Pancreas (tissue), 10 donors: ENCODE data around the gene MACROD2. TPM values are rescaled to one million over a fixed set of nuclear protein-coding genes. Genes with fewer than 3 reads are reported as not detected.
A peak's percentile ranks its signal among the peaks of the same experiment; 100 is the strongest.

ENCODE experiments used
- ATAC-seq, 4 donors: fragments of 200-7000 bp; cut with Tn5 transposase; one replicate each; pipeline versions ENCODE4 v1.8.0 to v1.9.1; 2020; ENCODE audit warnings: mild to moderate bottlenecking in 4 of 4, moderate library complexity in 4 of 4
- DNase-seq, 6 donors: peaks; one replicate each; pipeline ENCODE4 v3.0.0-alpha.2; 2020
- FAIRE-seq: peaks from 2 replicates; lab custom pipeline; 2012; peaks lifted over from hg19 to GRCh38; lab: Jason Lieb, UNC
- H3K27ac ChIP-seq, 4 donors: fragments of 200-600 bp; sonication (generic); 1 replicate in 3 of 4; 2 replicates in 1 of 4; pipeline versions ENCODE4 v1.5.0 to v1.8.0; 2020
- H3K27me3 ChIP-seq, 4 donors: fragments of 200-600 bp; one replicate each; pipeline ENCODE4 v1.8.0; 2021
- H3K36me3 ChIP-seq, 3 donors: fragments of 200-600 bp; sonication (generic) in 1 of 3; one replicate each; pipeline versions ENCODE4 v1.5.0 to v1.8.0; 2020 to 2021
- H3K4me1 ChIP-seq, 3 donors: fragments of 200-600 bp; one replicate each; pipeline ENCODE4 v1.8.0; 2021
- H3K4me3 ChIP-seq, 4 donors: fragments of 200-600 bp; sonication (generic) in 2 of 4; one replicate each; pipeline versions ENCODE4 v1.5.0 to v1.8.0; 2020 to 2021
- H3K9me3 ChIP-seq, 4 donors: fragments of 200-600 bp; one replicate each; pipeline ENCODE4 v1.8.0; 2021
- WGBS, 2 donors: extraction: QIAGEN DNeasy Blood & Tissue Kit; methylation state at CpG; one replicate each; pipeline ENCODE4 v1.1.7; 2013; 5-methylcytosine and 5-hydroxymethylcytosine counted together
- intact Hi-C, 3 donors: fragments of 100-400 bp; cut with DNase I; formaldehyde crosslinking; loops; one replicate each; pipeline versions ENCODE4 v1.11.1 to v1.14.2; 2022
- polyA plus RNA-seq, 2 donors: library from polyadenylated mRNA; stranded (reverse); fragments of 200-250 nt; gene quantifications; one replicate each; pipeline ENCODE4 v1.2.3, GENCODE V29; 2013
- total RNA-seq, 6 donors: library from RNA; stranded (reverse); fragmentation: NEBNext Ultra II Directional in 4 of 6; extraction: Animal tissue kit (Norgen Biotek cat#: 25700) in 4 of 6; gene quantifications; one replicate each; pipeline versions ENCODE4 v1.2.1 to v1.2.4, GENCODE V29; 2021 to 2023
- TF ChIP-seq, protein P1 (sequence below), 4 donors: fragments of 200-600 bp; sonication (generic) in 3 of 4; IDR thresholded peaks; one replicate each; pipeline versions ENCODE4 v1.5.0 to v1.8.0; 2021; ENCODE audit warnings: antibody characterized with exemption in 4 of 4
- donor health status: healthy with polysubstance abuse.
- donor health status: DM: no; HTN: no; CAD: no; lungs with moderate emphysema.
- donor health status: DM: no; HTN: no; CAD: no.
- donor health status: control.
- donor health status: control.
- donor health status: Bipolar disorder and iron deficiency.
- donor health status: DM: yes; HTN: yes; CAD: no.
- donor health status: DM: no; HTN: no; CAD: no.
- donor health status: DM: no; HTN: no; CAD: no.
- donor health status: DM: yes; HTN: yes; CAD: no.

MACROD2 gene
- total and polyA plus RNA-seq, 8 donors, result 1.7 to 4.9 (median 2.7) TPM

DNA sequence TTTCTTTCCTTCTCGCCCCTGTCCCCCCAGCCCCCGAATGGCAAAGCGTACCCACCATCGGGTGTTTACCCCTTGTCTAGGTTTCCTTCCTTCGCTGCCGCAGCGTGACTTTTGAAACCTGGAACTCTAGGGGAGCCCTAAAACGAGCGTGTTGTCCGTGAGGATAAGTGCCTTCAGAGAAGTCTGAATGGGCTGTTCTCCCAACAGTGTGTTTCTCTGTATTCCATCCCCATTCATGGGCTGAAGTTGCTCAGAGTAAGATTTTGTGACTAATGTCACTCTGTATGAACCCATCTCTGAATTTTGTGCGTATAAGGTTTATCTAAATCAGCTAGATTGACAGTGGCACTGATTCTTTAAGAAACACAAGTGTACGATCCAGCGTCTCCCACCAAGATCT is 949 bp downstream of the MACROD2 start:
- no peak for FAIRE-seq
- peak in 2 of 4 donors; percentile 5 to 8 for ATAC-seq
- peaks cover 0 to 4% (median 0%) of the 10 kb centered on the region in 3 donors for H3K4me1 ChIP-seq
- H3K27ac ChIP-seq, result peak overlapping the region; percentile 58 to 89 (median 80)
- WGBS, 2 donors, result 1 to 3% methylated on average over 12 to 13 of the region's 13 CpGs
- no peaks in the 10 kb centered on the region for H3K27me3 ChIP-seq
- no peak for DNase-seq
- H3K36me3 ChIP-seq, result no peaks in the 10 kb centered on the region
- intact Hi-C loops, result no loop called here
- no peaks in the 10 kb centered on the region for H3K9me3 ChIP-seq
- peak overlapping the region; percentile 69 to 83 (median 78) for H3K4me3 ChIP-seq
- TF ChIP-seq, protein P1, sequence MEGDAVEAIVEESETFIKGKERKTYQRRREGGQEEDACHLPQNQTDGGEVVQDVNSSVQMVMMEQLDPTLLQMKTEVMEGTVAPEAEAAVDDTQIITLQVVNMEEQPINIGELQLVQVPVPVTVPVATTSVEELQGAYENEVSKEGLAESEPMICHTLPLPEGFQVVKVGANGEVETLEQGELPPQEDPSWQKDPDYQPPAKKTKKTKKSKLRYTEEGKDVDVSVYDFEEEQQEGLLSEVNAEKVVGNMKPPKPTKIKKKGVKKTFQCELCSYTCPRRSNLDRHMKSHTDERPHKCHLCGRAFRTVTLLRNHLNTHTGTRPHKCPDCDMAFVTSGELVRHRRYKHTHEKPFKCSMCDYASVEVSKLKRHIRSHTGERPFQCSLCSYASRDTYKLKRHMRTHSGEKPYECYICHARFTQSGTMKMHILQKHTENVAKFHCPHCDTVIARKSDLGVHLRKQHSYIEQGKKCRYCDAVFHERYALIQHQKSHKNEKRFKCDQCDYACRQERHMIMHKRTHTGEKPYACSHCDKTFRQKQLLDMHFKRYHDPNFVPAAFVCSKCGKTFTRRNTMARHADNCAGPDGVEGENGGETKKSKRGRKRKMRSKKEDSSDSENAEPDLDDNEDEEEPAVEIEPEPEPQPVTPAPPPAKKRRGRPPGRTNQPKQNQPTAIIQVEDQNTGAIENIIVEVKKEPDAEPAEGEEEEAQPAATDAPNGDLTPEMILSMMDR (IDR thresholded peaks at IDR 0.05), result no peak

DNA sequence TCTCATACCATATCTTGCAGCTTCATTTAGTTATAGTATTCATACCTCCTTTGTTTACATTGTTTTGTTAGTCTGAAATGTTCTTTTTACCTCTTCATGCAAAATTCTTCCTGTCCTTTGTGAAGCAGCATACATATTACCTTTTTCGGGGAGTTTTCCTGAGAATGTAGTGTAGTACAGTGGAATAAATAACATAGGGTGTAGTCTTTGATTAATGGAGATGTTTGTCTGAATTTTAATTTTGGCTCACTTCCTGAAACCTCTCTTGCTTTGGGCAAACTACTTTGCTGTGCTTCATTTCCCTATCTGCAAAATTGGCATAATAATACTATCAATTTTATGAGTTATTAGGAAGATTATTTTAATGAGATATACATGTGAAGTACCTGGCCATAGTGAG is 5.6 kb downstream of the MACROD2 start:
- no peaks in the 10 kb centered on the region for H3K36me3 ChIP-seq
- FAIRE-seq (no peak), ATAC-seq (no peak), DNase-seq (no peak)
- intact Hi-C loops, result no loop called here
- no peaks in the 10 kb centered on the region for H3K27me3 ChIP-seq
- H3K9me3 ChIP-seq, result no peaks in the 10 kb centered on the region
- no peak overlapping the region for H3K4me3 ChIP-seq
- H3K27ac ChIP-seq, result no peak overlapping the region
- TF ChIP-seq, protein P1 (IDR thresholded peaks at IDR 0.05), result no peak
- H3K4me1 ChIP-seq, result peaks cover 0 to 4% (median 0%) of the 10 kb centered on the region in 3 donors
- 86 to 88% methylated on average over 1 of the region's 1 CpG for WGBS, 2 donors

DNA sequence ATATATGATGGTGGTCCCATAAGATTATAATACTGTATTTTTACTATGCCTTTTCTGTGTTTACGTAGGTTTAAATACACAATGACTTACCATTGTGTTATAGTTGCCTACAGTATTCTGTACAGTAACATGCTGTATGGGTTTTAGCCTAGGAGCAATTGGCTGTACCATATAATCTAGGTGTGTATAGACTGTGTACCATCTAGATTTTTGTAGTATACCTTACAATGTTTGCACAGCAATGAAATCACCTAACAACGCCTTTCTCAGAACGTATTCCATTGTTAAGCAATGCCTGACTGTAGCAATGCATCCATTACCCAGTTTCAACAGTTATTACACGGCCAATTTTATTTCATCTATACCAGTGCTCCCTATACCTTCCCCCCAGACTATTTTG is 10.7 kb downstream of the MACROD2 start:
- Histone ChIP-seq H3K9me3 (no peaks in the 10 kb centered on the region), H3K27ac (no peak overlapping the region), H3K4me3 (no peak overlapping the region), H3K4me1 (no peaks in the 10 kb centered on the region), H3K36me3 (no peaks in the 10 kb centered on the region), H3K27me3 (no peaks in the 10 kb centered on the region)
- no peak for FAIRE-seq
- ATAC-seq, result no peak
- WGBS, 2 donors, result 94 to 95% methylated on average over 4 of the region's 4 CpGs
- TF ChIP-seq, protein P1 (IDR thresholded peaks at IDR 0.05), result no peak
- DNase-seq, result no peak
- intact Hi-C loops, result no loop called here

DNA sequence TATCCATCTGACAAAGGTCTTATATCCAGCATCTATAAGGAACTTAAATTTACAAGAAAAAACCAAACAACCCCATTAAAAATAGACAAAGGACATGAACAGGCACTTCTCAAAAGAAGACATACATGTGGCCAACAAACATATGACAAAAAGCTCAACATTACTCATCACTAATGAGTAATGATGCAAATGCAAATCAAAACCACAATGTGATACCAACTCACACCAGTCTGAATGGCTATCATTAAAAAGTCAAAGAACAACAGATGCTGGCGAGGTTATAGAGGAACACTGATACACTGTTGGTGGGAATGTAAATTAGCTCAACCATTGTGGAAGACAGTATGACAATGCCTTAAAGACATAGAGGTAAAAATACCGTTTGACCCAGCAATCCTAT is 13.9 kb downstream of the MACROD2 start:
- FAIRE-seq (no peak), DNase-seq (no peak), ATAC-seq (no peak)
- Histone ChIP-seq H3K4me3 (no peak overlapping the region), H3K36me3 (no peaks in the 10 kb centered on the region), H3K27ac (no peak overlapping the region), H3K9me3 (no peaks in the 10 kb centered on the region), H3K27me3 (no peaks in the 10 kb centered on the region), H3K4me1 (no peaks in the 10 kb centered on the region)
- TF ChIP-seq, protein P1 (IDR thresholded peaks at IDR 0.05), result no peak
- intact Hi-C loops, result no loop called here
- 86% methylated on average over 2 of the region's 2 CpGs for WGBS, 2 donors

DNA sequence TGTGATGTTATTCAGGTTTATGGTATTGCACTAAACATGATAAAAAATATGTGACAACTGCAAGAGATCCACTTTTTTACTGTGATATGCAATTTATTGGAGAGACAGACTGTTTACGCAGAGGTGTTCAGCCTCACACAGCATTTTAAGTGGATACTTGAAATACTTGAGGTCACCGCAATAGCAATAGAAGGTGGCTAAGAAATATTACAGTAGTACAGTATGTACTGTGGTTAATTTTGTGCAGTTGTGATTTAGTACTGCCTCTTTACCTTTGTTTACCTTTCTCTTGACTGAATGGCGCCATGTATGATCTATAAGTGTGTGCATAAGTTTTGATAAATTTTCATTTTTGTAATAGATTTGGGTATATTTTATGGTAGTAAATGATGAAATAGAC is 17.4 kb downstream of the MACROD2 start:
- no peak overlapping the region for H3K27ac ChIP-seq
- no peak for FAIRE-seq
- no peak overlapping the region for H3K4me3 ChIP-seq
- WGBS, 2 donors, result 96 to 97% methylated on average over 3 of the region's 3 CpGs
- TF ChIP-seq, protein P1 (IDR thresholded peaks at IDR 0.05), result no peak
- H3K27me3 ChIP-seq, result no peaks in the 10 kb centered on the region
- H3K36me3 ChIP-seq, result no peaks in the 10 kb centered on the region
- intact Hi-C loops, result no loop called here
- DNase-seq, result no peak
- H3K9me3 ChIP-seq, result peaks cover 0 to 7% (median 2%) of the 10 kb centered on the region in 4 donors
- no peak for ATAC-seq
- H3K4me1 ChIP-seq, result no peaks in the 10 kb centered on the region
